Measurements from ENCODE around the gene EGR1.

DNA sequence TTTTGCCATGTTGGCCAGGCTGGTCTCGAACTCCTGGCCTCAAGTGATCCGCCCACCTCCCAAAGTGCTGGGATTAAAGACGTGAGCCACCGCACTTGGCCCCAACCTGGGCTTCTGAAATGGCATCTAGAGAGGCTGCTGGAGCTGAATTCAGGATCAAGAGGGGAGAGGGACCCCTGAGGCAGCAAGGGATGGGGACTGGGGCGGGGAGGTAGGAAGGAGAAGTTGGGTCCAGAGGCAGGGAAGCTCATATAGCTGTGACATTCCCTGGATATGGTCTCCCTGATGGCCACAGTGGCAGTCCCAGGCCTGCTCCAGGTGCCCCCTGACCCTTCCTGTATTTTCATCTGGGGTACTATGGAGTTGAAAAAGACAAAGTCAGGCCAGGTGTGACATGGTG is 14.3 kb upstream of the EGR1 start:
- TF ChIP-seq, protein P1, sequence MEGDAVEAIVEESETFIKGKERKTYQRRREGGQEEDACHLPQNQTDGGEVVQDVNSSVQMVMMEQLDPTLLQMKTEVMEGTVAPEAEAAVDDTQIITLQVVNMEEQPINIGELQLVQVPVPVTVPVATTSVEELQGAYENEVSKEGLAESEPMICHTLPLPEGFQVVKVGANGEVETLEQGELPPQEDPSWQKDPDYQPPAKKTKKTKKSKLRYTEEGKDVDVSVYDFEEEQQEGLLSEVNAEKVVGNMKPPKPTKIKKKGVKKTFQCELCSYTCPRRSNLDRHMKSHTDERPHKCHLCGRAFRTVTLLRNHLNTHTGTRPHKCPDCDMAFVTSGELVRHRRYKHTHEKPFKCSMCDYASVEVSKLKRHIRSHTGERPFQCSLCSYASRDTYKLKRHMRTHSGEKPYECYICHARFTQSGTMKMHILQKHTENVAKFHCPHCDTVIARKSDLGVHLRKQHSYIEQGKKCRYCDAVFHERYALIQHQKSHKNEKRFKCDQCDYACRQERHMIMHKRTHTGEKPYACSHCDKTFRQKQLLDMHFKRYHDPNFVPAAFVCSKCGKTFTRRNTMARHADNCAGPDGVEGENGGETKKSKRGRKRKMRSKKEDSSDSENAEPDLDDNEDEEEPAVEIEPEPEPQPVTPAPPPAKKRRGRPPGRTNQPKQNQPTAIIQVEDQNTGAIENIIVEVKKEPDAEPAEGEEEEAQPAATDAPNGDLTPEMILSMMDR (IDR thresholded peaks at IDR 0.05): no peak
- TF ChIP-seq POLR2A (IDR thresholded peaks at IDR 0.05): no peak

Data from adrenal gland (tissue), 5 donors.